Coronary artery (tissue), 2 donors: Measurements from ENCODE around the gene CCDC7.
"Not testable (repeated sequence)": the region's sequence is repeated elsewhere in the genome, so short reads cannot be mapped to it uniquely, and the experiment has no call there.

Source experiments
- DNase-seq: peaks from one replicate; pipeline ENCODE4 v3.0.0-alpha.2; 2017; ENCODE audit warnings: low spot score
- H3K27ac ChIP-seq, 2 donors: fragments of 200-600 bp; sonication (generic); one replicate each; pipeline ENCODE4 v1.5.1; 2016 to 2019
- H3K4me3 ChIP-seq: fragments of 200-600 bp; sonication (generic); 2 replicates; pipeline ENCODE4 v1.5.1; 2016; ENCODE audit warnings: mild to moderate bottlenecking, moderate library complexity
- CTCF ChIP-seq: fragments of 200-600 bp; sonication (generic); IDR thresholded peaks from one replicate; pipeline ENCODE4 v1.5.1; 2019; ENCODE audit warnings: antibody characterized with exemption

Gene CCDC7

GRCh38 chr10:32454148-32454547, 8.2 kb downstream of the CCDC7 start:
- H3K27ac ChIP-seq = no peak overlapping the region
- no peak for DNase-seq
- H3K4me3 ChIP-seq = no peak overlapping the region
- TF ChIP-seq CTCF = no peak

- Histone ChIP-seq H3K4me3 (no peak overlapping the region), H3K27ac (no peak overlapping the region)
- TF ChIP-seq CTCF = no peak
- no peak for DNase-seq
These were observed 13.2 kb downstream of the CCDC7 start for GRCh38 chr10:32459051-32459698.

- TF ChIP-seq CTCF = no peak
- Histone ChIP-seq H3K27ac (no peak overlapping the region), H3K4me3 (no peak overlapping the region)
- no peak for DNase-seq
These were observed 15.3 kb downstream of the CCDC7 start for GRCh38 chr10:32461203-32461602.

GRCh38 chr10:32471232-32471631, 25.3 kb downstream of the CCDC7 start:
- no peak overlapping the region for H3K27ac ChIP-seq
- no peak for TF ChIP-seq CTCF
- no peak for DNase-seq

GRCh38 chr10:32477499-32477898, 31.6 kb downstream of the CCDC7 start:
- no peak for TF ChIP-seq CTCF
- DNase-seq = no peak
- Histone ChIP-seq H3K4me3 (no peak overlapping the region), H3K27ac (no peak overlapping the region)

More at GRCh38 chr10:32471232-32471631, 25.3 kb downstream of the CCDC7 start:
- no peak overlapping the region for H3K4me3 ChIP-seq

GRCh38 chr10:32481606-32482005, 35.7 kb downstream of the CCDC7 start:
- no peak for DNase-seq
- TF ChIP-seq CTCF = no peak
- H3K27ac ChIP-seq = no peak overlapping the region

GRCh38 chr10:32483019-32483502, 37.1 kb downstream of the CCDC7 start:
- DNase-seq, H3K27ac ChIP-seq, H3K4me3 ChIP-seq: not testable (repeated sequence)

More at GRCh38 chr10:32481606-32482005, 35.7 kb downstream of the CCDC7 start:
- no peak overlapping the region for H3K4me3 ChIP-seq

- not testable (repeated sequence) for DNase-seq, H3K27ac ChIP-seq, H3K4me3 ChIP-seq
These were observed 42.1 kb downstream of the CCDC7 start for GRCh38 chr10:32488038-32488437.
